ENCODE measurements around the gene ANGPTL4.
"Not testable (repeated sequence)": the region's sequence is repeated elsewhere in the genome, so short reads cannot be mapped to it uniquely, and the experiment has no call there.

The ANGPTL4 gene, protein sequence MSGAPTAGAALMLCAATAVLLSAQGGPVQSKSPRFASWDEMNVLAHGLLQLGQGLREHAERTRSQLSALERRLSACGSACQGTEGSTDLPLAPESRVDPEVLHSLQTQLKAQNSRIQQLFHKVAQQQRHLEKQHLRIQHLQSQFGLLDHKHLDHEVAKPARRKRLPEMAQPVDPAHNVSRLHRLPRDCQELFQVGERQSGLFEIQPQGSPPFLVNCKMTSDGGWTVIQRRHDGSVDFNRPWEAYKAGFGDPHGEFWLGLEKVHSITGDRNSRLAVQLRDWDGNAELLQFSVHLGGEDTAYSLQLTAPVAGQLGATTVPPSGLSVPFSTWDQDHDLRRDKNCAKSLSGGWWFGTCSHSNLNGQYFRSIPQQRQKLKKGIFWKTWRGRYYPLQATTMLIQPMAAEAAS

DNA sequence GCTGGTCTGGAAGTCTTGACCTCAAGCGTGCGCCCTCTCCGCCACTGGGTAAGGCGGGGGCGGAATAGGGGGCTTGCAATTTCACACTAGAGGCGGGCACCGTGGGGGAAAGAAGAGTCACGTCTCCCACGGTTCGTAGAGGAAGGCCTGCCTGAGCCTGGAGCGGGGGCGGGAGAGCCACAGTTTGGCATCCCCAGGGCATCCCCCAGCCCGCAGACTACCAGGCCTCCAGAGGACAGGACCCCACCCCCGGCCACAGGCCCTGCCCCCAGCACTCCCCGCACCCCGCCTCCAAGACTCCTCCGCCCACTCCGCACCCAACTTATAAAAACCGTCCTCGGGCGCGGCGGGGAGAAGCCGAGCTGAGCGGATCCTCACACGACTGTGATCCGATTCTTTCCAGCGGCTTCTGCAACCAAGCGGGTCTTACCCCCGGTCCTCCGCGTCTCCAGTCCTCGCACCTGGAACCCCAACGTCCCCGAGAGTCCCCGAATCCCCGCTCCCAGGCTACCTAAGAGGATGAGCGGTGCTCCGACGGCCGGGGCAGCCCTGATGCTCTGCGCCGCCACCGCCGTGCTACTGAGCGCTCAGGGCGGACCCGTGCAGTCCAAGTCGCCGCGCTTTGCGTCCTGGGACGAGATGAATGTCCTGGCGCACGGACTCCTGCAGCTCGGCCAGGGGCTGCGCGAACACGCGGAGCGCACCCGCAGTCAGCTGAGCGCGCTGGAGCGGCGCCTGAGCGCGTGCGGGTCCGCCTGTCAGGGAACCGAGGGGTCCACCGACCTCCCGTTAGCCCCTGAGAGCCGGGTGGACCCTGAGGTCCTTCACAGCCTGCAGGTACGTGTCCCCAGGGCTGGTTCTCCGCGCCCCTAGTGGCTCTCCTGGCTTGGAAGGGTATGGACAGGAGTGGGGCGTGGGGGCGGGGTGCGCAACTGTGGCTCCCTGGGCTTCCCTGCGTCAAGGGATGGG lies at the start of gene ANGPTL4:
Gene ANGPTL4 (plus strand): TSS at position 353 of the 969 bp plus-strand sequence. CDS start 167 bp downstream, at position 520.
- ATAC-seq (replicated peaks) (peak; percentile 75 to 76), DNase-seq (no peak)
- Mint-ChIP-seq H3K4me3 (peak within 1 kb of the TSS; percentile 76 to 80), H3K27me3 (peaks cover 44 to 67% of the 10 kb centered on the region in 2 donors), H3K4me1 (peaks cover 16 to 26% of the 10 kb centered on the region in 2 donors), H3K27ac (peak within 1 kb of the TSS; percentile 47), H3K36me3 (peaks cover 0 to 7% of the 10 kb centered on the region in 2 donors), H3K9me3 (no peaks in the 10 kb centered on the region)

DNA sequence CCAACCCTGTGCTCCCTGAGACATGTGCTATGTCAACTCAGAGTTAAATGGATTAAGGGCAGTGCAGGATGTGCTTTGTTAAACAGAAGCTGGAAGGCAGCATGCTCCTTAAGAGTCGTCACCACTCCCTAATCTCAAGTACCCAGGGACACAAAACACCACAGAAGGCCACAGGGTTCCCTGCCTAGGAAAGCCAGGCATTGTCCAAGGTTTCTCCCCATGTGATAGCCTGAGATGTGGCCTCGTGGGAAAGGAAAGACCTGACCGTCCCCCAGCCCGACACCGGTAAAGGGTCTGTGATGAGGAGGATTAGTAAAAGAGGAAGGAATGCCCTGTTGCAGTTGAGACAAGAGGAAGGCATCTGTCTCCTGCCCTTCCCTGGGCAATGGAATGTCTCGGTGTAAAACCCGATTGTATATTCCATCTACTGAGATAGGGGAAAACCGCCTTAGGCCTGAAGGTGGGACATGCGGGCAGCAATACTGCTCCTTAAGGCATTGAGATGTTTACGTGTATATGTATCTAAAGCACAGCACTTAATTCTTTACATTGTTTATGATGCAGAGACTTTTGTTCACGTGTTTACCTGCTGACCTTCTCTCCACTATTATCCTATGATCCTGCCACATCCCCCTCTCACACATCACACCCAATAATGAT lies 48.8 kb upstream of the ANGPTL4 start:
- not testable (repeated sequence) for H3K27me3 Mint-ChIP-seq; DNase-seq; H3K27ac Mint-ChIP-seq; H3K4me3 Mint-ChIP-seq; H3K9me3 Mint-ChIP-seq; ATAC-seq (replicated peaks)
- H3K36me3 Mint-ChIP-seq = peaks cover 18 to 34% of the 10 kb centered on the region in 2 donors
- H3K4me1 Mint-ChIP-seq = peaks cover 3 to 13% of the 10 kb centered on the region in 2 donors

DNA sequence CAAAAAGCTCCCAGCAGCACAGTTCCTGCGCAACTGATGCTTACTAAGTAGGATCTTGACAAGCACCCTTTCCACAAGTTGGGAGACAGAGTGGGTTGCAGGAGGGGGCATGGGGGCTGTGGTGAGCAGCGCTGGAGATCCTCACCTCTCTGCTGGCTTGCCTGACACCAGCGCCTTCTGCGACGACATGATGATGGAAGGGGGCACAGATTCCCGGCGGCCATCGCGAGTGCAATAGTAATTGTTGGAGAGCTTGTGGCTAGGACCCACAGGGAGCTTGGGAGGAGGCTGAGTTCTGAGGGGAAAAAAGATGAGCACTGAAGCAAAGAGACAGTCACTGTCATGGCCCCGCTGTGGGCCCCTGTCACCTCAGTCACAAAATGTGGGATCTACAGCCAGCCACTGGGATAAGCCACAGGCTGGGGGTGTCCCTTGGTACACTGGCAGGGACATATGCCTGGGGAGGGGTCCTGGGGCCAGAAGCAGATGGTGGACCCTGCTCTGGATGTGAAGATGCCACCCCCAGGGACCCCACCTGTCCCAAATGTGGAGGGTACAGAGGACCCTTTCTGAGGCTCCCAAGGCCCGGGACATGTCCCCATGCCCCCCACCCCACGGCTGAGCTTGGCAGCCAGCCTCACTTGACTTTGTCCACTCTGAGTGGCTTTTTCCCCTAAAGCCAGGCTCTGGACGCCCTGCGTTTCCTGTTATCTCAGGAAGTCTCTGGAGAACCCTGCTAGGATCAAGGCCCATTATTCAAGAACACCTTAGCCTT lies 47.4 kb upstream of the ANGPTL4 start:
- DNase-seq (no peak), ATAC-seq (replicated peaks) (no peak)
- H3K9me3 Mint-ChIP-seq = no peaks in the 10 kb centered on the region
- no peak overlapping the region for H3K27ac Mint-ChIP-seq
- H3K4me3 Mint-ChIP-seq = no peak overlapping the region
- peaks cover 4 to 14% of the 10 kb centered on the region in 2 donors for H3K4me1 Mint-ChIP-seq
- no peaks in the 10 kb centered on the region for H3K27me3 Mint-ChIP-seq
- peaks cover 21 to 38% of the 10 kb centered on the region in 2 donors for H3K36me3 Mint-ChIP-seq

DNA sequence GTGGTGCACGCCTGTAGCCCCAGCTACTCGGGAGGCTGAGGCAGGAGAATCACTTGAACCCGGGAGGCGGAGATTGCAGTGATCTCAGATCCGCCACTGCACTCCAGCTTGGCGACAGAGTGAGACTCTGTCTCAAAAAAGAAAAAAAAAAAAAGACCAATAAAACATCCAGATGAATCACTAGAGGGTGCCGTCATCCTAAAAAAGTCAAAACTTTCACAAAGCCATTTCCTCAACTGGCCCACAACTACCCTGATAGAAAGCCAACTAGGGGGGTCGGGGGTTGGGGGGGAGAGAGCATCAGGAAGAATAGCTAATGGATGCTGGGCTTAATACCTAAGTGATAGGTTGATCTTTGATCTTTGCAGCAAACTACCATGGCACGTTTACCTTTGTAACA lies 45.1 kb upstream of the ANGPTL4 start:
- H3K9me3 Mint-ChIP-seq; ATAC-seq (replicated peaks); H3K27me3 Mint-ChIP-seq; DNase-seq; H3K27ac Mint-ChIP-seq; H3K4me3 Mint-ChIP-seq: not testable (repeated sequence)
- peaks cover 11 to 31% of the 10 kb centered on the region in 2 donors for H3K4me1 Mint-ChIP-seq
- peaks cover 24 to 54% of the 10 kb centered on the region in 2 donors for H3K36me3 Mint-ChIP-seq

DNA sequence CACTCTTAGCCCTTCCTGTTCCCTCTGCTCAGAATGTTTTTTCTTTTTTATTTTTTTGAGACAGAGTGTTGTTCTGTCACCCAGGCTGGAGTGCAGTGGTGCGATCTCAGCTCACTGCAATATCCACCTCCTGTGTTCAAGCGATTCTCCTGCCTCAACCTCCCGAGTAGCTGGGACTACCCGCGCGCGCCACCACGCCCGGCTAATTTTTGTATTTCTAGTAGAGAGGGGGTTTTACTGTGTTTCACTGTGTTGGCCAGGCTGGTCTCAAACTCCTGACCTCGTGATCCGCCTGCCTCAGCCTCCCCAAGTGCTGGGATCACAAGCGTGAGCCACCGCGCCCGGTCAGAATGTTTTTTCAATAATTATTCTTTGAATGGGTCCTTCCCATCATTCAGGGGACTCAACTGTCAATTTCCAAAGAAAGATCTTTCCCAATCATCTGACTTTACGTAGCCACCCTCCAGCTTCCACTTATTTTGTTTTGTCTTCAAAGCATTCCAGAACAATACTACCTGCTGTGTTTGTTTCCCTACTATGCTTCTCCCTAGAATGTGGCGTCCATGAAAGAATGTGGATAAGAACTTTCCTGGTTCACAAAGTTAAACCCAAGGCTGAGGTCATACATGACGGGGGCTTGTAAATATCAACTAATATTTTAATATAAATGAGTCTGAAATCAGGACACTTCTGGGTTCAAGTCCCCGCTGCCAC lies 44.0 kb upstream of the ANGPTL4 start:
- H3K36me3 Mint-ChIP-seq = peaks cover 26 to 56% of the 10 kb centered on the region in 2 donors
- H3K9me3 Mint-ChIP-seq = no peaks in the 10 kb centered on the region
- H3K4me3 Mint-ChIP-seq = peak overlapping the region; percentile 96 to 98
- ATAC-seq (replicated peaks) (no peak), DNase-seq (no peak)
- H3K4me1 Mint-ChIP-seq = peaks cover 15 to 41% of the 10 kb centered on the region in 2 donors
- no peaks in the 10 kb centered on the region for H3K27me3 Mint-ChIP-seq
- peak overlapping the region; percentile 99 for H3K27ac Mint-ChIP-seq

DNA sequence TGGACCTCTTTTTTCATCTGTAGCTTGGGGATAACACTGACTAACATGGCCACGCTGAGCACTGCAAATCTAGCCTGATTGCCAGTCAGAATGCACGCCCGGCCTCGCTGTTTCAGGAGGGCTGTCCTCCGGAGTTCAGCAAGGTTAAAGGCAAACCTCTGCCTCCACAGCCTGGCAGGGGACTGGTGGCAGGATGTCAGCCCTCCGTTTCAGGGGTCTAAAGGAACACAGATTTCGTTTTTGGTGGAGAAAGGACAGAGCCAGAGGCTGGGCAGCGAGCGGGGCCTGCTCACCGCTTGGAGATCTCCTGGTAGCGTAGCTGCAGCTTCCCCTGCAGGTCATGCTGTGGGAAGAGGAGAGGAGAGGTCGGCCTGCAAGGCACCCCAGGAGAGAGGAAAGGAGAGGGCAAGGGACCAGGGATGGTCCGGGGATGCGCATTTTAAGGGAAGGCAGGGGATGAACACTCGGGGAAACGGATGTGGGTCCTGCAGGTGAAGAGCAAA lies 43.3 kb upstream of the ANGPTL4 start:
- peaks cover 23 to 50% of the 10 kb centered on the region in 2 donors for H3K36me3 Mint-ChIP-seq

DNA sequence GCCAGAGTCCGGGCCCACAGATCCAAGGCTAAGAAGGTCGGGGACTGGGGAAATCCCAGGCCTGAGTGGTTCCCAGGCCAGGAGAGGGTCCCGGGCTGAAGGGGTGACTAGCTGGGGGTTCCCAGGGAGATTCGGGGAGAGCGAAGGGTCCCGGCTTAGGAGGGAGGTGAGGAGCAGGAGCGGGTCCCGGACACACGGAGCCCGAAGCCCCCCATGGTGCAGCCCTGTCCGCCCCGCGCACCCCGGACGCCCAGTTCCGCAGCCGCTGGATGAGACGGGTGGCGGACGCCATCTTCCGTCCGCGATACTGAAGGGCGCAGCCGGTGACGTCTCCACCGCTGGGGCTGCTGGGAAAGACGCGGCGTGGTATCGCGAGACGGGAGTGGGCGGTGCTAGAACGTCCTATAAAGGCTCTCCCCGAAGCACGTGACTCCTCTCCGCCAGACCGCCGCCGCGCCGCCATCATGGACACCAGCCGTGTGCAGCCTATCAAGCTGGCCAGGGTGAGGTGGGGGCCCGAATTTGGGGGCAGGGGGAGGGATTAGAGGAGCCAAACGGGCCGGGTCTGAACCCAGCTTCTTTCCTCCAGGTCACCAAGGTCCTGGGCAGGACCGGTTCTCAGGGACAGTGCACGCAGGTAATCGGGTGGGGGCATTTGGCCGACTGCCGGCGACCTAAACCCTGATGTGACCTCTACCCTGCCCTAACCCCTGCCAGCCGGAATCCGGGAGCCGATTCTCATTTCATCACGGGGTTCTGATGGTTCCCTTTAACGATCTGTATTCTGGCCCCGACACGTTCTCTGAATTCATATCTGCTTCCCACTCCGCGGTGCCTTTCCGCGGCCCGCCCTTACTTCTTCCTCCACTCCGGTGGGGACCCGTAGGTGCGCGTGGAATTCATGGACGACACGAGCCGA lies 42.6 kb upstream of the ANGPTL4 start, which contains the start of the genes NDUFA7 and RPS28:
Gene NDUFA7 (minus strand): TSS at position 309 of the 919 bp plus-strand sequence. CDS start 17 bp downstream, at position 292.
Gene RPS28 (plus strand): TSS at position 430 of the 919 bp plus-strand sequence. CDS start 35 bp downstream, at position 465.
- Mint-ChIP-seq H3K36me3 (peaks cover 22 to 43% of the 10 kb centered on the region in 2 donors), H3K27me3 (no peaks in the 10 kb centered on the region), H3K4me1 (peaks cover 15 to 41% of the 10 kb centered on the region in 2 donors)

More for the DNA sequence above, 43.3 kb upstream of the ANGPTL4 start:
- peaks cover 15 to 41% of the 10 kb centered on the region in 2 donors for H3K4me1 Mint-ChIP-seq
- ATAC-seq (replicated peaks) (peak; percentile 1 to 3), DNase-seq (no peak)
- no peaks in the 10 kb centered on the region for H3K27me3 Mint-ChIP-seq
- no peaks in the 10 kb centered on the region for H3K9me3 Mint-ChIP-seq
- H3K27ac Mint-ChIP-seq = peak overlapping the region; percentile 99
- H3K4me3 Mint-ChIP-seq = peak overlapping the region; percentile 96 to 98

DNA sequence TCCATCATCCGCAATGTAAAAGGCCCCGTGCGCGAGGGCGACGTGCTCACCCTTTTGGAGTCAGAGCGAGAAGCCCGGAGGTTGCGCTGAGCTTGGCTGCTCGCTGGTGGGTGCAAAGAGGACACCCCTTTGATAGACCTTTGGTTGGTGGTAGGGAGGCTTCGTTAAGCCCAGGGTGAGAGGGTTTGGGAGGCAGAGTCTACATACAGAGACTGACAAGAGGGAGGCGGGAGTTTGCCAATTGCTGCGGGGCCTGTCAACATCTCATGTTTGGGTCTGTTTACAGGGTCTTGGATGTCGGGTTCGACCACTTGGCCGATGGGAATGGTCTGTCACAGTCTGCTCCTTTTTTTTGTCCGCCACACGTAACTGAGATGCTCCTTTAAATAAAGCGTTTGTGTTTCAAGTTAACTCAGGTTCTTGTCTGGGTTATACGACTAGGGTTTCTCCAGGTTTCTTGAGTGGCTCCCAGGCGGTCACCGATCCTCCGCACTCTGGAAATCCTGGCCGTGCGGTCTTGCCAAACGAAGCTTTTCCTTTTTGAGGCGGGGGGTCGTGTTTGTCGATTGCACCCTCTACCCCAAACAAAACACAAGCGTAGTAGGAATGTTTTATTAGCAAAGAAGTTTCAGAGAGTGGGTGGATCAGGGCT lies 41.8 kb upstream of the ANGPTL4 start:
- Mint-ChIP-seq H3K36me3 (peaks cover 22 to 42% of the 10 kb centered on the region in 2 donors), H3K4me1 (peaks cover 15 to 41% of the 10 kb centered on the region in 2 donors)
- ATAC-seq (replicated peaks) = peak; percentile 5 to 20

More for the DNA sequence above, 42.6 kb upstream of the ANGPTL4 start, which contains the start of the genes NDUFA7 and RPS28:
- Mint-ChIP-seq H3K9me3 (no peaks in the 10 kb centered on the region), H3K4me3 (peak within 1 kb of the TSS; percentile 96 to 98), H3K27ac (peak within 1 kb of the TSS; percentile 99)
- peak; percentile 94 for DNase-seq
- peak; percentile 89 to 95 for ATAC-seq (replicated peaks)

DNA sequence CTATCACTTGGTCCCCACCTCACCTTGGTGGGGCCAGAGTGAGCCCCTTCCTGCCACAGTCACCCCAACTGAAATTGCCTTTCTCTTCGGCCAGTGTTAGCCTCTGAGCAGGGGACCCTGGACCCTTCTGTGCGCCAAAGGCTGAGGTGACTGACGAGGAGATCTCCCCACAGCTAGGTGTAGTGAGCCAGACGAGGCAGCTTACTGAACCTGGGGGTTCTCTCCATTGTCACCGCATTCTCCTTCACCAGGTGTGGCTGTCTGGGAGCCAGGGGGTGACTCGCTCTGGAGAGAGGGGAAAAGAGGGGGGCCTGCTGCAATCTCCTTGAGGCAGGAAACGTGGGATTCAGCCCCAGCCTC lies 41.3 kb upstream of the ANGPTL4 start:
- peak overlapping the region; percentile 75 for H3K27ac Mint-ChIP-seq
- ATAC-seq (replicated peaks) = no peak

More for the DNA sequence above, 41.8 kb upstream of the ANGPTL4 start:
- H3K27ac Mint-ChIP-seq = peak overlapping the region; percentile 99
- H3K4me3 Mint-ChIP-seq = peak overlapping the region; percentile 96 to 98
- DNase-seq = no peak
- peaks cover 0 to 4% of the 10 kb centered on the region in 2 donors for H3K27me3 Mint-ChIP-seq
- no peaks in the 10 kb centered on the region for H3K9me3 Mint-ChIP-seq

DNA sequence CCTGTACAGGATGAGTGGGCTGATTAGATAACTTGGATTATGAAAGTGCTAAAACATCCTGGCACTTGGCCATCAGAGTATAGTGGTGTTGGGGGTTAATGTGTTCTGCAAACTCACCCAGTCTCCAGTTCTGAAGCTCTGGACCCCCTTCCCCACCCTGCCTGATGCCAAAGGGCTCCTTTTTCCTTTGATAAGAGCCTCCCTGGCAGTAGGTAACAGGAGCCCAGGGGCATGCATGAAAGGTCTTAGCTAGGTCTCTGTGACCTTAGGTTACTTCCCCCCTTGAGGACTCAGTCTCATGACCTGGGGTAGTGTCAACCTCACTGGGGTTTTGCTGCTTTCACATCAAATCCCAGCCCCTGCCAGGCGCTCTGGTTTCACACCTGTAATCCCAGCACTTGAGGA lies 40.2 kb upstream of the ANGPTL4 start:
- peaks cover 7 to 10% of the 10 kb centered on the region in 2 donors for H3K27me3 Mint-ChIP-seq
- H3K36me3 Mint-ChIP-seq = peaks cover 22 to 42% of the 10 kb centered on the region in 2 donors
- no peak for DNase-seq
- H3K4me3 Mint-ChIP-seq = peak overlapping the region; percentile 96 to 98
- ATAC-seq (replicated peaks) = peak; percentile 12 to 19
- peak overlapping the region; percentile 81 for H3K27ac Mint-ChIP-seq
- no peaks in the 10 kb centered on the region for H3K9me3 Mint-ChIP-seq
- peaks cover 15 to 41% of the 10 kb centered on the region in 2 donors for H3K4me1 Mint-ChIP-seq

More for the DNA sequence above, 41.3 kb upstream of the ANGPTL4 start:
- no peaks in the 10 kb centered on the region for H3K9me3 Mint-ChIP-seq
- peaks cover 15 to 41% of the 10 kb centered on the region in 2 donors for H3K4me1 Mint-ChIP-seq
- peaks cover 22 to 42% of the 10 kb centered on the region in 2 donors for H3K36me3 Mint-ChIP-seq
- peaks cover 0 to 5% of the 10 kb centered on the region in 2 donors for H3K27me3 Mint-ChIP-seq
- H3K4me3 Mint-ChIP-seq = peak overlapping the region; percentile 96 to 98
- no peak for DNase-seq
